Measurements from ENCODE around the gene TTC21A.
A peak's percentile ranks its signal among the peaks of the same experiment; 100 is the strongest.

GRCh38 chr3:39150148-39150802 lies 42.8 kb downstream of the TTC21A start:
- TF ChIP-seq, protein P1, sequence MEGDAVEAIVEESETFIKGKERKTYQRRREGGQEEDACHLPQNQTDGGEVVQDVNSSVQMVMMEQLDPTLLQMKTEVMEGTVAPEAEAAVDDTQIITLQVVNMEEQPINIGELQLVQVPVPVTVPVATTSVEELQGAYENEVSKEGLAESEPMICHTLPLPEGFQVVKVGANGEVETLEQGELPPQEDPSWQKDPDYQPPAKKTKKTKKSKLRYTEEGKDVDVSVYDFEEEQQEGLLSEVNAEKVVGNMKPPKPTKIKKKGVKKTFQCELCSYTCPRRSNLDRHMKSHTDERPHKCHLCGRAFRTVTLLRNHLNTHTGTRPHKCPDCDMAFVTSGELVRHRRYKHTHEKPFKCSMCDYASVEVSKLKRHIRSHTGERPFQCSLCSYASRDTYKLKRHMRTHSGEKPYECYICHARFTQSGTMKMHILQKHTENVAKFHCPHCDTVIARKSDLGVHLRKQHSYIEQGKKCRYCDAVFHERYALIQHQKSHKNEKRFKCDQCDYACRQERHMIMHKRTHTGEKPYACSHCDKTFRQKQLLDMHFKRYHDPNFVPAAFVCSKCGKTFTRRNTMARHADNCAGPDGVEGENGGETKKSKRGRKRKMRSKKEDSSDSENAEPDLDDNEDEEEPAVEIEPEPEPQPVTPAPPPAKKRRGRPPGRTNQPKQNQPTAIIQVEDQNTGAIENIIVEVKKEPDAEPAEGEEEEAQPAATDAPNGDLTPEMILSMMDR (IDR thresholded peaks at IDR 0.05) = peak in 3 of 6 experiments; percentile 24 to 46 (median 40)
- TF ChIP-seq POLR2AphosphoS5 (IDR thresholded peaks at IDR 0.05) (no peak), POLR2A (IDR thresholded peaks at IDR 0.05) (no peak)
